HuH-7.5 (cell line): Measurements from ENCODE around the gene NANS.
"Not testable (repeated sequence)": the region's sequence is repeated elsewhere in the genome, so short reads cannot be mapped to it uniquely, and the experiment has no call there.

Experiments
- DNase-seq: peaks from one replicate; pipeline ENCODE4 v3.0.0; 2011; ENCODE audit warnings: low spot score

NANS gene

DNA sequence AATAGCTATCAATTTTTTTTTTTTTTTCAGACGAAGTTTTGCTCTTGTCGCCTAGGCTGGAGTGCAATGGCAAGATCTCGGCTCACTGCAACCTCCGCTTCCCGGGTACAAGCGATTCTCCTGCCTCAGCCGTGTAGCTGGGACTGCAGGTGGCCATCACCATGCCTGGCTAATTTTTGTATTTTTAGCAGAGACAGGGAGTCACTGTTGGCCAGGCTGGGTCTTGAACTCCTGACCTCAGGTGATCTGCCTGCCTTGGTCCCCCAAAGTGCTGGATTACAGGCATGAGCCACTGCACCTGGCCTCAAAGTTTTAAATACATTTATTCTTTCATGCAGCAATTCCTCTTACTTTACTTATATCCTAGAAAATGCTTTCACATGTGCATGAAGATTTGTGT is 44.9 kb downstream of the NANS start:
- DNase-seq, result no peak

DNA sequence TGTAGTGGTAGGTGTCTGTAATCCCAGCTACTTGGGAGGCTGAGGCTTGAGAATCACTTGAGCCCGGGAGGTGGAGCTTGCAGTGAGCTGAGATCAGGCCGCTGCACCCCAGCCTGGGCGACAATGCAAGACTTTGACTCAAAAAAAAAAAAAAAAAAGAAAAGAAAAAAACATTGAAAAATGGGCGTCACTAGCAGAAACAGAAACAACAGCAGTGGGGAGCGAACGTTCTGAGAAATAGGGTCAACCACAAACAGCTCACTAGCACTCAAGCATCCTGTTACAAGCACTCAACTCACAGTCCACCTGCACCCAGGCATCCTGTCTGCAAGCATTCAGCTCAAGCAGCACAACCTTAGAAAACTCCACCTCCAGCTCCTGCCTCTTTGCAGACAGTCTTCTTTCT is 45.3 kb downstream of the NANS start:
- DNase-seq, result no peak

DNA sequence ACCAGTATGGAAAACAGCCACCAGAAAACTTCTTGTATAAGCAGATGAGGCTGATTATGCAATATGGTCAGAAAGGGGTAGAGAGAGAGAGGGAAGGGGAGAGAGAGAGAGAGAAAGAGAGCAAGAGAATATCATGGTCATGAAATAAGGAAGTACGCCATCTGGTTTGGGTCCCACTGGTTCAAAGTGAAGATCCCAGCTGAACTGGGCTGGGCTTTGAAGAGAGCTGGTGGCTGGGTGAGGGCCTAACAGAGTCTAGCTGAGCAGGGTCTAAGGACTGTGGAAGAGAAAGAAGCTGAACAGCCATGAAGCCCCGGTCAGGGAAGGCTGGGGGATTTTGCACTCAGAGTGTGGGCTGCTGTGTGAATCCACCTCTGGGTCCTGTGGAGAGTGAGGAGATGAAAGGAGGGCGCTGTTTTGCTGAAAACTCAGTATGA is 47.9 kb downstream of the NANS start:
- no peak for DNase-seq

DNA sequence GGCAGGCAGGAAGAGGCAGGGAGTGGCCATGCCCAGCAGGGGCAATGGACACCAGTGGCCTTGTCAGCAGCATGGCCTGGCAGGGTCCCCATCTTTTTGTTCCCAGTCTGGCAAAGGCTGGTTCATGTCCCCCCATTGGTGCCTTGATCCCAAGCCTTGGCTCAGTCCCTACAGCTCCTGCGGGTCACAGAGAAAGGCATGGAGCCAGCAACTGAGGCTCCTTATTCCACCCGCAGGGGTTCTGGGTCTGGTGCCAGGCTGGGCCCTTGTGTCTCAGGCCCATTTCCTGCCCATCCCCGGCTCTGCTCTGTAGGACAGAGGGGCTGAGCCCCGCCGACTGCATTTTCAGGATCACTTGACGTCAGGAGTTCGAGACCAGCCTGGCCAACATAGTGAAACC is 48.5 kb downstream of the NANS start:
- DNase-seq, result no peak

DNA sequence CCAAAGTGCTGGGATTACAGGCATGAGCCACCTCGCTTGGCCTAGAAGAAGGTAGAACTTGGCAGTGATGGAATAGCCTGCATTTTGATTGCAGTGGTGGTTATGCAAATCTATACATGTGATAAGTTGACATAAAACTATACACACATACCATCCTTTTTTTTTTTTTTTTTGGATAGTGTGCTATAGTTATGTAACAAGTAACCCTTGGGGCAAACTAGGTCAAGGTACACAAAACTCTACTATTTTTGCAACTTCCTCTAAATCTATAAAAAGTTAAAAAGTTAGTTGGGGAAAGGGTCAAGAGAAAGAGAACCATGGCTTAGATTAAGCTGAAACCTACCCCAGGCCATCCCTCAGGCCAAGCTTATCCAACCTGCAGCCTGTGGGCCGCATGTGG is 51.4 kb downstream of the NANS start:
- no peak for DNase-seq

DNA sequence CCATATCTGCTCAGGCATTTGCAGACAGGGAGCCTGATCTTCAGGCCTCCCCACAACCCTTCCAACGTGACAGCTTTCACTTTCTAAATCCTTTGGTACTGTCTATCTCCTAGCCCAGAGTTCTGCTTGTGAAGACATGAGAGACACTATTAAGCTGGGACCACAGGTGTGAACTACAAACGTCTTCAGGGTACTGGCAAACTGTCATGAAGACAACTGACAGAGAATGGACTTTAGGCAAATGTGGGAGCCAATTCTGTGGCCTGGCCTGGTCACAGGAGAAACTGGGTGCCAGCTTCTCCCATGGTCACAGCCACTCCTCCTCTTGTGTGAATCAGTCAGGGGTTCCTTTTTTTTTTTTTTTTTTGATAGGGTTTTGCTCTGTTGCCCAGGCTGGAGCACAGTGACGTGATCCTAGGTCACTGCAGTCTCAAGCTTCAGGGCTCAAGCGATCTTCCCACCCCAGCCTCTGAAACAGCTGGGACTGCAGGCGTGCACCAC is 52.0 kb downstream of the NANS start:
- DNase-seq, result no peak

DNA sequence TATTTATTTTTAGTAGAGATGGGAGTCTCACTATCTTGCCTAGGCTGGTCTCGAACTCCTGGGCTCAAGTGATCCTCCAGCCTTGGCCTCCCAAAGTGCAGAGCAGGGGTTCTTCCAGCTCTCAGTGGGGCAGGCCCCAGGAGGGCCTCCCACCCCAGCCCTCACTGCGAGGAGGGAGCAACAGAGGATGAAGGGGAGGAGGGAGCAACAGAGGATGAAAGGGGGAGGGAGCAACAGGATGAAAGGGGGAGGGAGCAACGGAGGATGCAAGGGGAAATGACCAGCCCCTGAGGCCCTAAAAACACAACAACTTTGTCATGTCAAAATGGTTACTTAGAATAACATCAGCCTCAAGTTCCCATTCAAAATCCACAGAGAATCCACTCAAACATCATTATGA is 52.5 kb downstream of the NANS start:
- no peak for DNase-seq

DNA sequence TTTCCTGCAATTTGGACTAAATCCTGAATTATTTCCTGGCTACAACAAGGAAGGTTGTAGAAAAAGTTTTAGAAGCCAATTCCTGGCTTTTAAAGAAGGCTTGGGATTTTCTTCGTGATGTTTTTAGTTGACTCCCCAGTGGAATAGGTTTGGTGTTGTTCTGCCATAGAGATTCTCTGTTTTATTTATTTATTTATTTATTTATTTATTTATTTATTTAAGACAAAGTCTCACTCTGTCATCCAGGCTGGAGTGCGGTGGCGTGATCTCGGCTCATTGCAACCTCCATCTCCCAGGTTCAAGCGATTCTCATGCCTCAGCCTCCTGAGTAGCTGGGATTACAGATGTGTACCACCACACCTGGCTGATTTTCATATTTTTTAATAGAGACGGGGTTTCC is 60.6 kb downstream of the NANS start:
- DNase-seq, result not testable (repeated sequence)

DNA sequence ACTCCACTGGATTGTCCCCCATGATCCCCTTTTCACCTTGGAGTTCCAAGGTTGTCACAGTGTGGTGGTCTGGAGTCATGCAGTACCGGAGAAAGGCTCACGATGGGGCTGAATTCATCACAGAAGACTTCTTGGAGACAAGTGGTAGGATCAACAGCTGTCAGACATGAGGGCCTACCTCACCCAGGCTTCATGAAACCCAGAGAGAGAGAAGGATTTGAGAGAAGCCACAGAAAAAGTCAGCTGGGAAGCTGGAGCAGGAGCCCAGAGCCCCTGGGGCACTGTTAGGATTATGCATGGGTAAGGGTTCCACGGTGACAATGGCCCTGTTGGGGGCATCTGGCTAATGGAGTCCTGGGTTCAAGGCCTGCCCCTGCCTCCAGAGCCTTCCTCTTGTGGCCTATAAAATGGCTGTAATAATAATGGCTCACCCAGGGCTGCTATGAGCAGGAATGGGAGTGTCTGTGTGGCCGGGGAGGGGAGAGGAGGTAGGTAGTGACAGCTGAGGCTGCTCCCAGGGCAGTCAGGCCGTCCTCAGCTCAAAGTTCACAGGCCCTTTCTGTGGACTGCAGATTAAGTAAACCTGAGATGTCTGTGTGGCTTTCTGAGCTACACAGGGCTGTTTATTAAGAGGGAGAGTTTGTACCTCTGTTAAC is 61.6 kb downstream of the NANS start:
- peak; percentile 86 for DNase-seq

DNA sequence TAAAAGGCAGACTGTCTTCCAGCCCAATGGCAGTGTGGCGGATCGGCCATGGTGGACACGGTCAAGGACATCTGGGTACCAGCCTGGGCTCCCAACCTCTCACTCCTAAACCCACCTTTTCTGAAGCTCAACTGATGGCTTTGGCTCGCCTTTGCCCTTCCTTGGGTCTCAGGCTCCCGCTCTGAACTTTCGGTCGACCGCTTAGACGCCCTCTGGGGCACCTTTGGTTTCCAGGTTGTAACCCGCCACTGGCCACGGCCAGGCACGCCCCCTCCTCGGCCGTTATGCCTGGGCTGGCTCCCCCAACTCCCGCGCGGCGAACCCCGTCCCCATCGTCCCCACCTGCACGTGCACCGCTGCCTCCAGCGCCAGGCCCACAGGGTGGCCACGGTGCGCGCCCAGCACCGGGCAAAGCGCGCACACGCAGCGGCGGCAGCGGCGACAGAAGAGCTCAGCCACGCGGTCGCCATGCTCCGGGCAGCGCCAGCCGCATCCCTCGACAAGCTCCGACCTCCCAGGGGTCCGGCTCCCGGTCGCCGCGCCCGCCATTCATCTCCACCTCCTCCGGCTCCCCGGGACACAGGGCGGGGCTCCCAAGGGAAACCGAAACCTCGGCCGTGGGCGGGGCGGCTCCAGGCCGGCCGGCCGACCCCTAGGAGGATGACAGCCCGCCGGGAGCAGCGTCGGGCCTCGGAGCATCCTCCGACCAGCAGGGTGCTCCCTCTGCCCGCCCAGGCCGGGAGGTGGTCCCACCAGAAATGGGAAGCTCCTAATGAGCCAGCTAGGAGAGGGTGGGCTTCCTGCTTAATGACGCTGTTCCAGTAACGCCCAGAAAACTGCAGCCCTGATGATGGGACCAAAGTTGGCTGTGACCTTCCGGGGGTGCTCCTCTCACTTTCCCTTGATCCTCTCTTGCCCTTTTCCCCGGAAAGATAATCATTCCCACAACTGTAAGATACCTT is 62.4 kb downstream of the NANS start, which contains the start of gene TRIM14:
TSS of gene TRIM14 (minus strand) at position 583 of the 962 bp plus-strand sequence. CDS start at position 549, 34 bp downstream.
- peak; percentile 83 for DNase-seq

DNA sequence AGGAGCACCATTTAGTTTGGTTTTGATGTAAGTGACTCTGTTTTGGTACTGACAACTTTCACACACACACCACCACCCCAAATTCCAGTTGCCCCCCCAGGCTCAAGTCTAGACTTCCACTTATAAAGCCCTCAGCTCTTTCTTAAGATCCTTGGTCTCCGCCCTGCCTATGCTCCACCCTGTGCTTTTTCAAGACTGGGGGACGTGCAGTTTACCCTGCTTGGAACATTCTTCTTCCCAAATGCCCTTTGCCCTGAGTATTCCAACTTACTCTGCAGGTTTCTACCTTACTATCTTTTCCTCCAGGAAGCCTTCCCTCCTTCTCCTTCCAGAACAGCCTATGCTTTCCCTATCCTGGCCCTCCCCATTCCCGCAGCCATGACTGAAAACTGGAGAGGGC is 63.9 kb downstream of the NANS start:
- DNase-seq, result no peak

DNA sequence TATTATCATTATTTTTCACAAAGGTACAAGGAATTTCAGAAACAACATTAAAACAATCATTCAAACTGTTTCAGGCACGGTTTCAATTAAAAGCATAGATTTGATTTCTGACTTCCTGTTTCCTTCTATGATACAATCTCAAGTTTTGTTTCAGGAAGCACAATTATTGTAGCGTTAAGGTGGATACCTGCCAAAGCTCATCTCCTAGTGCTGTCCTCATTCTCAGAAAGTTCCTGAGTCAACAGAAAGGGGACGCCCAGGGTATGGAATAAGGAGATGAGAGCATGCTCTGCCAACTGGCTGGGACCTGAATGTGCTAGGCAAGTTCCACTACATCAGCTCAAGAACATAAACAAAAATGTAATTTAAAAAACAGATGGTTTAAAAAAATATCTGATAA is 64.5 kb downstream of the NANS start:
- no peak for DNase-seq

DNA sequence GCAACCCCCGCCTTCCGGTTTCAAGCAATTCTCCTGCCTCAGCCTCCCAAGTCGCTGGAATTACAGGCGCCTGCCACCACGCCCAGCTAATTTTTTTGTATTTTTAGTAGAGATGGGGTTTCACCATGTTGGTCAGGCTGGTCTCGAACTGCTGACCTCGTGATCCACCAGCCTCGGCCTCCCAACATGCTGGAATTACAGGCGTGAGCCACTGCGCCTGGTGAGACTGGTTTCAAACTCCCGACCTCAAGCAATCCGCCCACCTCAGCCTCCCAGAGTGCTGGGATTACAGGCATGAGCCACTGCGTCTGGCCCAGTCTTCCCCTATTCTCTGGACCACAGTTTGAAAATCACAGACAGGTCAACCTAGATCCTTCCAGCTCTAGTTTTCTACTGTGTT is 67.6 kb downstream of the NANS start:
- DNase-seq, result not testable (repeated sequence)

DNA sequence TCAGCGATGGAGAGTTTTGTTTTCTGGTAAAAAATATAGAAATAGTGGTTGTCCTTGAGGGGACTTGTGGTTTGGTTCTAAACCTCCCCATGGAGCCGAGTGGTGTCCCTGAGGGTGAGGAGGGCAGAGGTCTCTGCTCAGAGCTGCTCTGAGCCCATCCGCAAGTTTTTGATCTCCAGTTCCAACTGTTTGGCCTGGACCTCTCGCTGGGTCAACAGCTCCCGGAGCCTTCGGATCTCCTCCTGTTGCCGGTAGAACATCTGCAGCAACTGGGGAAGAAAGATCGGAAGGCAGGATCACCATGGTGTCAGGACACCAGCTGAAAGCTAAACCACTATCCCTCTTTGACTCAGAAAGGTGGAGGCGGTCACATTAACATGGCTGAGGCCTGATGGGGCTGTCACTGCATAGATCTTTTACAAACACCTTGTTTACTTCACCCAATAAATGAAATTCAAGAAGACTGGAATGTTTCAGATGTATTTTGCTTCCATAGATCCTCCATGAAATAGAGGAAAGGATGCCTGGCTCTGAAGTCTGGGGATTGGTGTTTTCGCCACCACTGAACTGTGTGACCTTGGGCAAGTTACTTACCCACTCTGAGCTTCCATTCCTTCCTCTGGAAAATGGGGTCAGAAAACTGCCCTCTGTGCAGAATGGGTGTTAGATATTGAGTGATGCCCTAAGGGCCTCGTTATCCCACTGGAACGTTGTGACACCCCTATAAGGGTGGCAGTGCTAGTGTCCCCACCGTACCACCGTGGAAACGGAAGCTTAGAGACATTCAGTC is 68.3 kb downstream of the NANS start:
- DNase-seq, result no peak

DNA sequence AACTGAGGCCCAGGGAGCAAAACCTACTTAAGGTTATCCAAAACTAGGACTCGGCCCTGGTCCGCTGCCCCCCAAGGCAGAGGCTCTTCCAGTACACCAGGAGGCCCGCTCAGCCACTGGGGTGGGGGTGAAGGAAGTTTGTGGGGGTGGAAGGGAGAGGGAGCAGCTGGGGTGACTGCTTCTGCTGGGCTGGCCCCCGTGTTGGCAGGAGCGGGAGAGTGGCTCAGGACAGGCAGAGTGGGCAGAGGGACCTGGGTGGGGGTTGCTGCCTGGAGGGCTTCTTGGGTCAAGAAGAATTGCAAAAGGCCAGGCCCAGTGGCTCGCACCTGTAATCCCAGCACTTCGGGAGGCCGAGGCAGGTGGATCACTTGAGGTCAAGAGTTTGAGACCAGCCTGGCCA is 70.7 kb downstream of the NANS start:
- DNase-seq, result no peak

DNA sequence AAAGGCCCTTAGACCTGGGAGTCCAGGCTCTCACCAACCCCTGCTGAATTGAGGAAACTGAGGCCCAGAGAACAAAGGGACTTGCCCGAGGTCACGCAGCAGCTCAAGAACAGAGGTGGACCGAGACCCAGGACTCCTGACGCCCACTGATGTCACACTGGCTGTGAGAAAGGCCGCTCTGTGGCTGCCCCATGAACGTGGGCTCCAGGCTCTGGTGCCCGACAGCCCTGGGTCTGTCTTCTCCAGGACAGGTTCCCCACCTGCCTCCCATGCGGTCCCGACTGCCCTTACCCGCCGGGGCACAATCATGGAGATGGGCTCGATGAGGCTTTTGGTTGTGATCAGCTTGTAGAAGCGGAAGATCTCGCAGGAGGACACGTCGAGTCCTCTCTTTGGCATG is 71.8 kb downstream of the NANS start:
- DNase-seq, result no peak

DNA sequence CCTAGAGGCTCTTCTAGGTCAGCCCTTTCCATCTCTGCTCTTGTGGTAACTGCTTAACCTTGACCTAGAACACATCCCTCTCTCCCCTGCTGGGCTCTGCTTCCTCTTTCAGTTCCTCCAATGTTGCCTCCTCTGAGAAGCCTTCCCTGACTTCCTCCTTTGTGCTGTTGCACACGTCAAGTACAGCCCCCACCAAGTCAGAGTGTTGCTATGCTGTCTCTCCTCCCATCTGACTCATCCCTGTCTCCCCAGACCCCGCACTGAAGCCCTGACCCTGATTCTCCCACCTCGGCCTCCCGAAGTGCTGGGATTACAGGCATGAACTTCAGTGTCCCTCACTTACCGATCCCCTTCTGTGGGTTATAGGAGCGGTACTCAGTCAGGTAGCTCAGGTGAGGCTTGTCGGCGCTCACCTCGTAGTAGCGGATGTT is 72.9 kb downstream of the NANS start:
- no peak for DNase-seq

DNA sequence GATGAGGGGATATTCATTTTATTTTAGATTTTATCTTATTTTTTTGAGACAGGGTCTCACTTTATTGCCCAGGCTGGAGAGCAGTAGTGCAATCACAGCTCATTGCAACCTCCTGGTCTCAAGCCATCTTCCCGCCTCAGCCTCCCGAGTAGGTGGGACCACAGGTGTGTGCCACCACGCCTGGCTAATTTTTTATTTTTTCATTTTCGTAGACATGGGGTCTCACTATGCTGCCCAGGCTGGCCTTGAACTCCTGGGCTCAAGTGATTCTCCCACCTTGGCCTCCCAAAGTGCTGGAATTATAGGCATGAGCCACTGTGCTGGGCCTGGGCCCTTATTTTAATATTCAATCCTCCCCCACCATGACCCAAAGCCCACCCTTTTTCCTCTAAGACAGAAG is 73.5 kb downstream of the NANS start:
- not testable (repeated sequence) for DNase-seq

DNA sequence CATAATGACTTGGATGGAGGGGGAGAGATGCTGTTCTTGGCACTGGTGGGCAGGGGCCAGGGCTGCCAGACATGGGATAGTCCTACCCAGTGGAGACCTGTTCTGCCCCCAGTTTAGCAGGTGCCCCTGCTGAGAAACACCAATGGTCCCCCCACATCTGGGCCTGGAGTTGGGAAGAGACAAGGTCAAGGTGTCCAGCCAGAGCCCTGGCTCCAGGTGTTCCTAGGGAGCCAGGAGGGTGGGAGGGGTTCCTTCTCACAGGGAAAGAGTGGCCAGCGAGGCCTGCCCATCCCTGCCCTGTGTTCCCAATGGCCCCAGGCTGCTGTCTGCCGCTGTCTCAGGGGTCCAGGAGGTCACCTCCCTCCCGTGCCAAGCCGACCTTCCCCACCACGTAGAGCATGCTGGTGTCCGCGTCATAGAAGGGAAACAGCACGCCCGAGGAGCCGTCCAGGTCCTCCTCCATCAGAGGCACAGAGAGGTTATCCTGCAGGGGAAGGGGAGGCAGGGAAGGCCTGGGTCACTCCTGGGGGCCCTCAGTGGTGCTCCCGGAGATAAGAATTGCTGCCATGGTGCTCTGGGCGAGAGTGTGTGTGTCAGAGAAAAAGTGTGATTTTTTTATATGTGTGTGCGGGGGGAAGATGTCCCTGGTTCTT is 74.2 kb downstream of the NANS start:
- DNase-seq, result no peak

DNA sequence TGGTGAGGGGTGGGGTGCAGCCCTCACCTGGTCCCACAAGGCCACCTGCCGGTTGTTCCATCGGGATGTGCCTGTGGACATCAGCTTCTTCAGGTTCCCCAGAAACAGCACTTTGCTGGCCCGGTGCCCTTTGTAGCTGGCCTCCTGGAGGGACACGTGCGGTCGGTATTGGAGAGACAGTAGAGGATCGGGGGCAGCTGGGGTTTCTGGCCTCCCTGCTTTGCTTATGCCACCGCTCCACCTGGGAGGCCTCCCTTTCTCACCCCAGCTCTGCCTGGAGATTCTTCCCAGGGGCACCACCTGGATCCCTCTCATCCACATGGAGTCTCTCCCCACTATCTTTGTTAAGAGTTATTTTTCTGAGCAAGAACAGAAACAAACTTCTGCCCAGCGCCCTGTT is 75.6 kb downstream of the NANS start:
- DNase-seq, result no peak
